GM12878 (cell line): Measurements from ENCODE around the gene CLNK. TPM values are rescaled to one million over a fixed set of nuclear protein-coding genes. Genes with fewer than 3 reads are reported as not detected.
A peak's percentile ranks its signal among the peaks of the same experiment; 100 is the strongest.

Experiments used
- ATAC-seq: fragments of 200-7000 bp; cut with Tn5 transposase; 3 replicates; pipeline ENCODE4 v1.9.1; 2020; ENCODE audit warnings: mild to moderate bottlenecking, moderate library complexity
- BruUV-seq: library from RNA; stranded (reverse); fragments of 400-500 nt; replicated peaks from 2 replicates; lab custom pipeline; 2021; lab: Mats Ljungman, UMichigan
- CTCF ChIA-PET: fragments of 300-600 bp; sonication (Branson Sonifier 250); formaldehyde crosslinking; extraction: SDS; loops from one replicate; lab custom pipeline; 2021; ENCODE audit warnings: inconsistent platforms; lab: Yijun Ruan, JAX
- POLR2A ChIA-PET: fragments of 350-600 bp; formaldehyde crosslinking; extraction: SDS; loops from one replicate; lab custom pipeline; 2021; ENCODE audit warnings: inconsistent platforms; lab: Charles Lee
- RAD21 ChIA-PET: fragments of 300-600 bp; sonication (Branson Sonifier 250); formaldehyde crosslinking; loops from one replicate; lab custom pipeline; 2023; ENCODE audit warnings: antibody characterized with exemption; ENCODE audit not compliant: unreplicated experiment; lab: Charles Lee
- SMC1A ChIA-PET: fragments of 300-600 bp; sonication (Branson Sonifier 250); formaldehyde crosslinking; loops from one replicate; lab custom pipeline; 2023; ENCODE audit not compliant: unreplicated experiment, uncharacterized antibody; lab: Charles Lee
- DNase-seq: peaks from one replicate; pipeline ENCODE4 v3.0.0-alpha.2; 2011; ENCODE audit warnings: low read depth, low spot score
- FAIRE-seq: peaks from 3 replicates; lab custom pipeline; 2011; peaks lifted over from hg19 to GRCh38; lab: Jason Lieb, UNC
- H2AFZ ChIP-seq: 2 replicates; pipeline ENCODE4 v1.6.0; 2011; ENCODE audit warnings: low read depth, low read length, control low read depth; ENCODE audit not compliant: control insufficient read depth
- H3K27ac ChIP-seq: 2 replicates; pipeline ENCODE4 v1.5.1; 2011; ENCODE audit warnings: control low read depth; ENCODE audit not compliant: control insufficient read depth, insufficient read depth
- H3K27me3 ChIP-seq, 2 experiments: replicated peaks in 1 of 2; 2 replicates each; pipeline versions ENCODE4 v1.6.0 to v1.6.1; 2011; ENCODE audit warnings: low read length in 1 of 2; ENCODE audit not compliant: control insufficient read depth in 2 of 2, insufficient read depth in 2 of 2
- H3K36me3 ChIP-seq, 2 experiments: 2 replicates each; pipeline ENCODE4 v1.5.1; 2011; ENCODE audit warnings: low read length in 1 of 2; ENCODE audit not compliant: control insufficient read depth in 2 of 2, insufficient read depth in 2 of 2
- H3K4me1 ChIP-seq: 2 replicates; pipeline ENCODE4 v1.6.1; 2011; ENCODE audit warnings: mild to moderate bottlenecking, low read length, moderate library complexity, mixed read lengths; ENCODE audit not compliant: control insufficient read depth, insufficient read depth
- H3K4me2 ChIP-seq: 2 replicates; pipeline ENCODE4 v1.6.0; 2011; ENCODE audit warnings: control low read depth; ENCODE audit not compliant: control insufficient read depth, insufficient read depth
- H3K4me3 ChIP-seq: fragments of 200-600 bp; sonication (generic); 2 replicates; pipeline ENCODE4 v1.5.1; 2016
- H3K79me2 ChIP-seq: 2 replicates; pipeline ENCODE4 v1.6.0; 2011; ENCODE audit warnings: low read length; ENCODE audit not compliant: control insufficient read depth, insufficient read depth
- H3K9ac ChIP-seq: 2 replicates; pipeline ENCODE4 v1.8.0; 2011; ENCODE audit warnings: low read length, control low read depth, mixed read lengths; ENCODE audit not compliant: control insufficient read depth, insufficient read depth
- H3K9me3 ChIP-seq: replicated peaks from 3 replicates; pipeline ENCODE4 v1.5.1; 2011; ENCODE audit warnings: mild to moderate bottlenecking, low read length; ENCODE audit not compliant: control insufficient read depth, insufficient read depth
- H4K20me1 ChIP-seq: 2 replicates; pipeline ENCODE4 v1.6.0; 2011; ENCODE audit not compliant: control insufficient read depth, insufficient read depth
- NFYB ChIP-seq: IDR thresholded peaks from 2 replicates; pipeline ENCODE4 v1.6.1; 2011; ENCODE audit warnings: low read depth, mild to moderate bottlenecking, low read length, improper control_type of control experiment, moderate library complexity; ENCODE audit not compliant: insufficient read depth
- PML ChIP-seq: IDR thresholded peaks from 2 replicates; pipeline ENCODE4 v1.6.1; 2012; ENCODE audit warnings: low read length, inconsistent platforms
- POLR2AphosphoS5 ChIP-seq: IDR thresholded peaks from 2 replicates; pipeline ENCODE4 v1.6.1; 2011; ENCODE audit warnings: mild to moderate bottlenecking, low read length, inconsistent platforms
- WGBS: methylation state at CpG from one replicate; pipeline ENCODE4 v1.1.6; 2016; ENCODE audit warnings: low lambda C conversion rate; ENCODE audit not compliant: insufficient replicate concordance, insufficient coverage; ENCODE audit errors: missing lambda C conversion rate; 5-methylcytosine and 5-hydroxymethylcytosine counted together
- in situ Hi-C: fragments of 300-500 bp; cut with MboI; formaldehyde crosslinking; loops from 9 replicates; pipeline ENCODE4 v1.14.3; 2018; ENCODE audit warnings: mixed read lengths
- intact Hi-C: fragments of 100-400 bp; cut with micrococcal nuclease; formaldehyde crosslinking; loops from one replicate; pipeline ENCODE4 v1.14.2; 2022; ENCODE audit not compliant: unreplicated experiment
- polyA plus RNA-seq, 11 experiments: library from polyadenylated mRNA; depleted of rRNA in 4 of 11; unstranded in 6 of 11; stranded (reverse) in 5 of 11; fragments of >200 nt; fragmentation: Nextera tagmentation in 4 of 11; fragmentation: Illumina TruSeq in 1 of 11; extraction: Ambion mirVana in 4 of 11; extraction: Trizol in 1 of 11; gene quantifications; 1 replicate in 1 of 11; 2 replicates in 10 of 11; pipeline versions ENCODE4 v1.2.1 to v1.2.3, GENCODE V29; 2011 to 2016; ENCODE audit warnings: inconsistent platforms in 2 of 11, missing spikeins in 2 of 11, low read depth in 1 of 11
- total RNA-seq, 4 experiments: library from RNA; depleted of rRNA in 3 of 4; stranded (reverse); fragments of >200 nt in 3 of 4; fragmentation: Illumina TruSeq in 1 of 4; extraction: Trizol in 1 of 4; gene quantifications; 2 replicates each; pipeline versions ENCODE4 v1.2.1 to v1.2.3, GENCODE V29; 2013 to 2021
- TF ChIP-seq, protein P1 (sequence below): fragments of 450-650 bp; IDR thresholded peaks from 2 replicates; pipeline ENCODE4 v1.6.1; 2016; ENCODE audit warnings: mild to moderate bottlenecking

CLNK gene
- total and polyA plus RNA-seq, 10 of the 15 experiments (the other 5 are each of a cell fraction or from before 2014, with no cell fraction given), result 2.1 to 14.3 (median 2.7) TPM

DNA sequence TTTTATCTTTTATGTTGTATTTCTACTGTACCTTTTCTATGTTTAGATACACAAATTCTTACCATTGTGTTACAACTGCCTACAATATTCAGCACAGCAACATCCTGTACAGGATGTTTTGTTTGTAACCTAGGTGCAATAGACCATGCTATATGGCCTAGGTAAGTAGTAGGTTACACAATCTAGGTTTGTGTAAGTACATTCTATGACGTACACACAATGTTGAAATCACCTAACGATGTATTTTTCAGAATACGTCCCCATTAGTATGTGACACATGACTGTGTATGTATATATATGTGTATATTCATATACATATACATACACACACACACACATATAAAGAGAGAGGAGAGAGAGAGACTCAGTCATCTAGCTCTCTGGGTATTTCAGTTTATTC, 103.5 kb downstream of the CLNK start:
- intact Hi-C loops, result loop anchor here (5.0 kb wide), 1 partner anchor 636 kb away; no protein-coding TSS in a partner anchor
- Histone ChIP-seq H3K36me3 (no peaks in the 10 kb centered on the region), H3K9me3 (no peaks in the 10 kb centered on the region), H3K9ac (no peak overlapping the region), H3K27me3 (no peaks in the 10 kb centered on the region), H3K4me1 (peaks cover 22% of the 10 kb centered on the region), H3K4me2 (no peak overlapping the region), H4K20me1 (no peaks in the 10 kb centered on the region), H3K27ac (no peak overlapping the region), H2AFZ (no peak overlapping the region), H3K4me3 (no peak overlapping the region), H3K79me2 (no peaks in the 10 kb centered on the region)
- ChIA-PET RAD21 (interaction anchor here (1.0 to 2.2 kb wide), 3 partner anchors 147 to 845 kb away, joined by 4 to 6 read pairs (median 5); no protein-coding TSS in a partner anchor), POLR2A (no interaction called here), CTCF (interaction anchor here (0.6 to 3.4 kb wide), 21 partner anchors 9 to 1169 kb away, joined by 3 to 16 read pairs (median 4); no protein-coding TSS in a partner anchor), SMC1A (interaction anchor here (0.6 to 5.2 kb wide), 16 partner anchors 10 to 845 kb away, joined by 3 to 27 read pairs (median 3); no protein-coding TSS in a partner anchor)
- no peak for TF ChIP-seq NFYB
- TF ChIP-seq POLR2AphosphoS5, result no peak
- TF ChIP-seq PML, result no peak
- no peak for ATAC-seq
- BruUV-seq, result no TSS peak
- no peak for DNase-seq
- 69% methylated on average over 3 of the region's 3 CpGs for WGBS
- no peak for FAIRE-seq
- in situ Hi-C loops, result loop anchor here (5.0 kb wide), 1 partner anchor 841 kb away; no protein-coding TSS in a partner anchor

GRCh38 chr4:10579648-10580047, 104.9 kb downstream of the CLNK start:
- H3K4me1 ChIP-seq, result peaks cover 20% of the 10 kb centered on the region
- ATAC-seq (no peak), DNase-seq (no peak), FAIRE-seq (no peak)
- ChIA-PET CTCF (no interaction called here), RAD21 (no interaction called here), SMC1A (no interaction called here), POLR2A (no interaction called here)
- intact Hi-C loops (loop anchor here (5.0 kb wide), 1 partner anchor 638 kb away; no protein-coding TSS in a partner anchor), in situ Hi-C loops (loop anchor here (5.0 kb wide), 1 partner anchor 843 kb away; no protein-coding TSS in a partner anchor)
- H4K20me1 ChIP-seq, result no peaks in the 10 kb centered on the region
- H3K79me2 ChIP-seq, result no peaks in the 10 kb centered on the region
- H3K9ac ChIP-seq, result no peak overlapping the region
- H3K36me3 ChIP-seq, result no peaks in the 10 kb centered on the region
- no peak overlapping the region for H2AFZ ChIP-seq
- BruUV-seq, result no TSS peak
- no peak for TF ChIP-seq PML
- TF ChIP-seq, protein P1, sequence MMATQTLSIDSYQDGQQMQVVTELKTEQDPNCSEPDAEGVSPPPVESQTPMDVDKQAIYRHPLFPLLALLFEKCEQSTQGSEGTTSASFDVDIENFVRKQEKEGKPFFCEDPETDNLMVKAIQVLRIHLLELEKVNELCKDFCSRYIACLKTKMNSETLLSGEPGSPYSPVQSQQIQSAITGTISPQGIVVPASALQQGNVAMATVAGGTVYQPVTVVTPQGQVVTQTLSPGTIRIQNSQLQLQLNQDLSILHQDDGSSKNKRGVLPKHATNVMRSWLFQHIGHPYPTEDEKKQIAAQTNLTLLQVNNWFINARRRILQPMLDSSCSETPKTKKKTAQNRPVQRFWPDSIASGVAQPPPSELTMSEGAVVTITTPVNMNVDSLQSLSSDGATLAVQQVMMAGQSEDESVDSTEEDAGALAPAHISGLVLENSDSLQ, result peak; percentile 24; the same call in 1 of the 2 replicates
- H3K9me3 ChIP-seq, result no peaks in the 10 kb centered on the region
- no peaks in the 10 kb centered on the region for H3K27me3 ChIP-seq
- no peak overlapping the region for H3K27ac ChIP-seq
- no peak overlapping the region for H3K4me2 ChIP-seq
- no peak overlapping the region for H3K4me3 ChIP-seq
- 47% methylated on average over 1 of the region's 1 CpG for WGBS
